ENCODE measurements around the gene MYH11. TPM values are rescaled to one million over a fixed set of nuclear protein-coding genes. Genes with fewer than 3 reads are reported as not detected.

Gene MYH11
- total RNA-seq, 1 experiment from 2014 or later = 0.05 TPM

- no peak for DNase-seq
- peaks cover 28% of the 10 kb centered on the region for H3K27me3 Mint-ChIP-seq (ENCODE audit: unreplicated experiment)
- intact Hi-C loops (cut with micrococcal nuclease; ENCODE audit: unreplicated experiment) = no loop called here
- no peaks in the 10 kb centered on the region for H3K9me3 Mint-ChIP-seq (ENCODE audit: low read depth, unreplicated experiment)
- no peak for TF ChIP-seq CTCF (IDR thresholded peaks at IDR 0.05; ENCODE audit: unreplicated experiment)
- CTCF ChIA-PET = interaction anchor here (0.7 to 0.8 kb wide), 3 partner anchors 21 to 57 kb away, joined by 3 to 4 read pairs (median 4); no protein-coding TSS in a partner anchor
- no peak overlapping the region for H3K27ac Mint-ChIP-seq (ENCODE audit: unreplicated experiment)
- no peak overlapping the region for H3K4me3 Mint-ChIP-seq (ENCODE audit: low read depth, unreplicated experiment)
- H3K36me3 Mint-ChIP-seq (ENCODE audit: insufficient read depth, unreplicated experiment) = no peaks in the 10 kb centered on the region
- H3K4me1 Mint-ChIP-seq (ENCODE audit: low read depth, unreplicated experiment) = no peaks in the 10 kb centered on the region
- BruUV-seq (replicated peaks) = no TSS peak
These were observed 22.3 kb downstream of the MYH11 start for GRCh38 chr16:15834502-15834901.

- CTCF ChIA-PET = no interaction called here
- BruUV-seq (replicated peaks) = no TSS peak
- H3K27me3 Mint-ChIP-seq (ENCODE audit: unreplicated experiment) = peaks cover 34% of the 10 kb centered on the region
- intact Hi-C loops (cut with micrococcal nuclease; ENCODE audit: unreplicated experiment) = no loop called here
- no peak for TF ChIP-seq CTCF (IDR thresholded peaks at IDR 0.05; ENCODE audit: unreplicated experiment)
- no peak overlapping the region for H3K4me3 Mint-ChIP-seq (ENCODE audit: low read depth, unreplicated experiment)
- H3K36me3 Mint-ChIP-seq (ENCODE audit: insufficient read depth, unreplicated experiment) = no peaks in the 10 kb centered on the region
- H3K4me1 Mint-ChIP-seq (ENCODE audit: low read depth, unreplicated experiment) = no peaks in the 10 kb centered on the region
- H3K9me3 Mint-ChIP-seq (ENCODE audit: low read depth, unreplicated experiment) = no peaks in the 10 kb centered on the region
- H3K27ac Mint-ChIP-seq (ENCODE audit: unreplicated experiment) = no peak overlapping the region
- no peak for DNase-seq
These were observed 23.3 kb downstream of the MYH11 start for GRCh38 chr16:15833541-15833940.

- no peaks in the 10 kb centered on the region for H3K4me1 Mint-ChIP-seq (ENCODE audit: low read depth, unreplicated experiment)
- no peaks in the 10 kb centered on the region for H3K9me3 Mint-ChIP-seq (ENCODE audit: low read depth, unreplicated experiment)
- TF ChIP-seq CTCF (IDR thresholded peaks at IDR 0.05; ENCODE audit: unreplicated experiment) = no peak
- BruUV-seq (replicated peaks) = no TSS peak
- CTCF ChIA-PET = interaction anchor here (0.6 kb wide), 1 partner anchor 15 kb away, joined by 3 read pairs; no protein-coding TSS in a partner anchor
- intact Hi-C loops (cut with micrococcal nuclease; ENCODE audit: unreplicated experiment) = no loop called here
- H3K27me3 Mint-ChIP-seq (ENCODE audit: unreplicated experiment) = peaks cover 36% of the 10 kb centered on the region
- no peak overlapping the region for H3K4me3 Mint-ChIP-seq (ENCODE audit: low read depth, unreplicated experiment)
- H3K27ac Mint-ChIP-seq (ENCODE audit: unreplicated experiment) = no peak overlapping the region
- DNase-seq = no peak
- no peaks in the 10 kb centered on the region for H3K36me3 Mint-ChIP-seq (ENCODE audit: insufficient read depth, unreplicated experiment)
These were observed 24.6 kb downstream of the MYH11 start for GRCh38 chr16:15832241-15832640.

- CTCF ChIA-PET = no interaction called here
- TF ChIP-seq CTCF (IDR thresholded peaks at IDR 0.05; ENCODE audit: unreplicated experiment) = no peak
- H3K27ac Mint-ChIP-seq (ENCODE audit: unreplicated experiment) = no peak overlapping the region
- H3K4me1 Mint-ChIP-seq (ENCODE audit: low read depth, unreplicated experiment) = no peaks in the 10 kb centered on the region
- peaks cover 36% of the 10 kb centered on the region for H3K27me3 Mint-ChIP-seq (ENCODE audit: unreplicated experiment)
- DNase-seq = no peak
- no peaks in the 10 kb centered on the region for H3K36me3 Mint-ChIP-seq (ENCODE audit: insufficient read depth, unreplicated experiment)
- no TSS peak for BruUV-seq (replicated peaks)
- intact Hi-C loops (cut with micrococcal nuclease; ENCODE audit: unreplicated experiment) = no loop called here
- H3K9me3 Mint-ChIP-seq (ENCODE audit: low read depth, unreplicated experiment) = no peaks in the 10 kb centered on the region
- H3K4me3 Mint-ChIP-seq (ENCODE audit: low read depth, unreplicated experiment) = no peak overlapping the region
These were observed 25.9 kb downstream of the MYH11 start for GRCh38 chr16:15830832-15831451.

Data from Calu3 (cell line).